SK-N-SH treated with all-trans-retinoic acid at 6 μM for 48 hours (cell line): ENCODE measurements around the gene ARRDC1.

ENCODE experiments used
- BACH2 ChIP-seq: fragments of 250-450 bp; sonication (Bioruptor Pico); IDR thresholded peaks from 2 replicates; pipeline ENCODE4 v1.9.0; 2021; ENCODE audit warnings: mild to moderate bottlenecking, borderline replicate concordance
- CSDC2 ChIP-seq: fragments of 250-450 bp; sonication (Bioruptor Pico); IDR thresholded peaks from 2 replicates; pipeline ENCODE4 v1.5.0; 2020; ENCODE audit warnings: mild to moderate bottlenecking, moderate library complexity
- CSRNP3 ChIP-seq: fragments of 250-450 bp; sonication (Bioruptor Pico); IDR thresholded peaks from 2 replicates; pipeline ENCODE4 v1.5.1; 2021; ENCODE audit warnings: mild to moderate bottlenecking, moderate library complexity
- GLIS3 ChIP-seq: fragments of 250-450 bp; sonication (Bioruptor Pico); IDR thresholded peaks from 2 replicates; pipeline ENCODE4 v1.5.0; 2020; ENCODE audit warnings: mild to moderate bottlenecking, moderate library complexity
- OSR1 ChIP-seq: fragments of 250-450 bp; sonication (Bioruptor Pico); IDR thresholded peaks from 2 replicates; pipeline ENCODE4 v1.8.0; 2022; ENCODE audit warnings: moderate library complexity, mild to moderate bottlenecking, inconsistent platforms
- PPARA ChIP-seq: fragments of 250-450 bp; sonication (Bioruptor Pico); IDR thresholded peaks from 2 replicates; pipeline ENCODE4 v1.5.0; 2020; ENCODE audit warnings: mild to moderate bottlenecking, borderline replicate concordance
- RARB ChIP-seq: fragments of 250-450 bp; sonication (Bioruptor Pico); IDR thresholded peaks from 2 replicates; pipeline ENCODE4 v1.8.0; 2021; ENCODE audit warnings: mild to moderate bottlenecking, moderate library complexity
- SNAI2 ChIP-seq: fragments of 250-450 bp; sonication (Bioruptor Pico); IDR thresholded peaks from 2 replicates; pipeline ENCODE4 v1.5.0; 2020; ENCODE audit warnings: mild to moderate bottlenecking, moderate library complexity
- TCF4 ChIP-seq: fragments of 250-450 bp; sonication (Bioruptor Pico); IDR thresholded peaks from 2 replicates; pipeline ENCODE4 v1.8.0; 2021; ENCODE audit warnings: mild to moderate bottlenecking, moderate library complexity, borderline replicate concordance
- ZFP3 ChIP-seq: fragments of 250-450 bp; sonication (Bioruptor Pico); IDR thresholded peaks from 2 replicates; pipeline ENCODE4 v1.5.0; 2020; ENCODE audit warnings: mild to moderate bottlenecking, moderate library complexity
- ZFP30 ChIP-seq: fragments of 450-650 bp; formaldehyde crosslinking; IDR thresholded peaks from 2 replicates; pipeline ENCODE4 v1.5.0; 2022; ENCODE audit warnings: mild to moderate bottlenecking, moderate library complexity
- ZNF8 ChIP-seq: fragments of 450-650 bp; formaldehyde crosslinking; IDR thresholded peaks from 2 replicates; pipeline ENCODE4 v1.5.0; 2020; ENCODE audit warnings: mild to moderate bottlenecking, moderate library complexity
- TF ChIP-seq, protein P1 (sequence below): fragments of 250-450 bp; sonication (Bioruptor Pico); IDR thresholded peaks from 2 replicates; pipeline ENCODE4 v1.5.1; 2020; ENCODE audit warnings: low read depth, mild to moderate bottlenecking, moderate library complexity
- TF ChIP-seq, protein P2 (sequence below): fragments of 250-450 bp; sonication (Bioruptor Pico); IDR thresholded peaks from 2 replicates; pipeline ENCODE4 v1.5.0; 2020; ENCODE audit warnings: mild to moderate bottlenecking, moderate library complexity

- TF ChIP-seq BACH2 = no peak
- no peak for TF ChIP-seq GLIS3 (CRISPR knock-in tag)
- TF ChIP-seq RARB (CRISPR knock-in tag) = no peak
- no peak for TF ChIP-seq PPARA (CRISPR knock-in tag)
- TF ChIP-seq TCF4 (CRISPR knock-in tag) = no peak
- TF ChIP-seq CSRNP3 (CRISPR knock-in tag) = no peak
- no peak for TF ChIP-seq SNAI2
- TF ChIP-seq, protein P1, sequence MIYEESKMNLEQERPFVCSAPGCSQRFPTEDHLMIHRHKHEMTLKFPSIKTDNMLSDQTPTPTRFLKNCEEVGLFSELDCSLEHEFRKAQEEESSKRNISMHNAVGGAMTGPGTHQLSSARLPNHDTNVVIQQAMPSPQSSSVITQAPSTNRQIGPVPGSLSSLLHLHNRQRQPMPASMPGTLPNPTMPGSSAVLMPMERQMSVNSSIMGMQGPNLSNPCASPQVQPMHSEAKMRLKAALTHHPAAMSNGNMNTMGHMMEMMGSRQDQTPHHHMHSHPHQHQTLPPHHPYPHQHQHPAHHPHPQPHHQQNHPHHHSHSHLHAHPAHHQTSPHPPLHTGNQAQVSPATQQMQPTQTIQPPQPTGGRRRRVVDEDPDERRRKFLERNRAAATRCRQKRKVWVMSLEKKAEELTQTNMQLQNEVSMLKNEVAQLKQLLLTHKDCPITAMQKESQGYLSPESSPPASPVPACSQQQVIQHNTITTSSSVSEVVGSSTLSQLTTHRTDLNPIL (CRISPR knock-in tag) = no peak
- TF ChIP-seq, protein P2, sequence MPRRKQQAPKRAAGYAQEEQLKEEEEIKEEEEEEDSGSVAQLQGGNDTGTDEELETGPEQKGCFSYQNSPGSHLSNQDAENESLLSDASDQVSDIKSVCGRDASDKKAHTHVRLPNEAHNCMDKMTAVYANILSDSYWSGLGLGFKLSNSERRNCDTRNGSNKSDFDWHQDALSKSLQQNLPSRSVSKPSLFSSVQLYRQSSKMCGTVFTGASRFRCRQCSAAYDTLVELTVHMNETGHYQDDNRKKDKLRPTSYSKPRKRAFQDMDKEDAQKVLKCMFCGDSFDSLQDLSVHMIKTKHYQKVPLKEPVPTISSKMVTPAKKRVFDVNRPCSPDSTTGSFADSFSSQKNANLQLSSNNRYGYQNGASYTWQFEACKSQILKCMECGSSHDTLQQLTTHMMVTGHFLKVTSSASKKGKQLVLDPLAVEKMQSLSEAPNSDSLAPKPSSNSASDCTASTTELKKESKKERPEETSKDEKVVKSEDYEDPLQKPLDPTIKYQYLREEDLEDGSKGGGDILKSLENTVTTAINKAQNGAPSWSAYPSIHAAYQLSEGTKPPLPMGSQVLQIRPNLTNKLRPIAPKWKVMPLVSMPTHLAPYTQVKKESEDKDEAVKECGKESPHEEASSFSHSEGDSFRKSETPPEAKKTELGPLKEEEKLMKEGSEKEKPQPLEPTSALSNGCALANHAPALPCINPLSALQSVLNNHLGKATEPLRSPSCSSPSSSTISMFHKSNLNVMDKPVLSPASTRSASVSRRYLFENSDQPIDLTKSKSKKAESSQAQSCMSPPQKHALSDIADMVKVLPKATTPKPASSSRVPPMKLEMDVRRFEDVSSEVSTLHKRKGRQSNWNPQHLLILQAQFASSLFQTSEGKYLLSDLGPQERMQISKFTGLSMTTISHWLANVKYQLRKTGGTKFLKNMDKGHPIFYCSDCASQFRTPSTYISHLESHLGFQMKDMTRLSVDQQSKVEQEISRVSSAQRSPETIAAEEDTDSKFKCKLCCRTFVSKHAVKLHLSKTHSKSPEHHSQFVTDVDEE (CRISPR knock-in tag) = no peak
- no peak for TF ChIP-seq ZNF8 (CRISPR knock-in tag)
- TF ChIP-seq CSDC2 (CRISPR knock-in tag) = no peak
- TF ChIP-seq ZFP3 = no peak
- no peak for TF ChIP-seq ZFP30
- no peak for TF ChIP-seq OSR1 (CRISPR knock-in tag)
Measured at GRCh38 chr9:137621131-137621757, 15.8 kb downstream of the ARRDC1 start.
